ENCODE data around the gene KRT79. TPM values are rescaled to one million over a fixed set of nuclear protein-coding genes. Genes with fewer than 3 reads are reported as not detected.

Gene KRT79
- total and polyA plus RNA-seq, 9 of the 15 experiments (the other 6 are each of a cell fraction or from before 2014, with no cell fraction given): 0.03 to 2.3 (median 0.23) TPM; not detected in 2

DNA sequence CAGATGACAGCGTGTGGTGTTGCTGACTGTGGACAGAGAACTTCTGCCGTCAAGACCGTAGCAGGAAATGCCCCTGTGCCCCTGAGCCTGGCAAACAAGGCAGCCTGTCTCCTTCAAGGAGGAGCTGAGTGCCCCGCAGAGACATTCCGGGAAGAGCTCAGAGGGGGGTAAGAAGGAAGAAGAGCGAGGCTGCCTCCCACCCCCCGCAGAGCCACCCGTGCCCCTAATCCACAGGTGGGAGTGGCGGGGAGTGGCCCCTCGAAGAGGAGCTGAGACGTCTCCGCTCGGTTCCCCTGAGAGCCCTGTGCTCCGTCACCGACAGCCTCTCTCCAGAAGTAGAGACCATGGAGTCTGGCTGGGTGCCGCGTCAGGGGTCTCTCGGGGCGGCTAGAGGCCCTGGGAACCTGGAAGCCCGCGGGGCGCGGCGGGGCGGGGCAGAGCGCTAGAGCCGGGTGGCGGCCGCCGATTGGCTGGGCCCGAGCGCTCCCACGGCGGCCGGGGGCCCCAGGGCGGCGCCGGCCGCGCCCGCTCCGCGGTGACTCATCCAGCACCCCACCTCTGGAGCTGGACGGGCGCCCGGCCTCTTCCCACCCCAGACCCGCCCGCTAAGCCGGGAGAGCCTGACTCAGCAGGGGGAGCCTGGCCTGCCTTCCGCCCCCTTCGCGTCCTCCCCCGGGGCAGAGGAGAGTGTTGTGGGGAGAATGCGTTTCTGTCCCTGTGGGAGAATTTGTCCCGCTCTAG lies 39.9 kb upstream of the KRT79 start (continued):
- TF ChIP-seq, protein P1, sequence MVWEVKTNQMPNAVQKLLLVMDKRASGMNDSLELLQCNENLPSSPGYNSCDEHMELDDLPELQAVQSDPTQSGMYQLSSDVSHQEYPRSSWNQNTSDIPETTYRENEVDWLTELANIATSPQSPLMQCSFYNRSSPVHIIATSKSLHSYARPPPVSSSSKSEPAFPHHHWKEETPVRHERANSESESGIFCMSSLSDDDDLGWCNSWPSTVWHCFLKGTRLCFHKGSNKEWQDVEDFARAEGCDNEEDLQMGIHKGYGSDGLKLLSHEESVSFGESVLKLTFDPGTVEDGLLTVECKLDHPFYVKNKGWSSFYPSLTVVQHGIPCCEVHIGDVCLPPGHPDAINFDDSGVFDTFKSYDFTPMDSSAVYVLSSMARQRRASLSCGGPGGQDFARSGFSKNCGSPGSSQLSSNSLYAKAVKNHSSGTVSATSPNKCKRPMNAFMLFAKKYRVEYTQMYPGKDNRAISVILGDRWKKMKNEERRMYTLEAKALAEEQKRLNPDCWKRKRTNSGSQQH (CRISPR knock-in tag; IDR thresholded peaks at IDR 0.05): no peak
- TF ChIP-seq NR3C1 (CRISPR knock-in tag; IDR thresholded peaks at IDR 0.05) (no peak), CTBP1 (IDR thresholded peaks at IDR 0.05; ENCODE audit: borderline replicate concordance) (peak; percentile 85), NUFIP1 (IDR thresholded peaks at IDR 0.05; ENCODE audit: partially characterized antibody) (no peak), ZFX (CRISPR knock-in tag; IDR thresholded peaks at IDR 0.05) (peak; percentile 32; the same call in 1 of the 2 replicates), ARID1B (IDR thresholded peaks at IDR 0.05) (peak; percentile 86), CCAR2 (IDR thresholded peaks at IDR 0.05; ENCODE audit: low read depth, low read length) (no peak), ADNP (tag; IDR thresholded peaks at IDR 0.05) (no peak), GTF2F1 (IDR thresholded peaks at IDR 0.05; ENCODE audit: low read depth, low read length) (no peak), RB1 (IDR thresholded peaks at IDR 0.05; ENCODE audit: low read depth) (peak; percentile 73; the same call in 1 of the 2 replicates), SMARCA4 (IDR thresholded peaks at IDR 0.05) (peak; percentile 90), ZBTB1 (CRISPR knock-in tag; IDR thresholded peaks at IDR 0.05; ENCODE audit: borderline replicate concordance, low read depth) (no peak; the same call in 1 of the 2 replicates)
- TF ChIP-seq, protein P2, sequence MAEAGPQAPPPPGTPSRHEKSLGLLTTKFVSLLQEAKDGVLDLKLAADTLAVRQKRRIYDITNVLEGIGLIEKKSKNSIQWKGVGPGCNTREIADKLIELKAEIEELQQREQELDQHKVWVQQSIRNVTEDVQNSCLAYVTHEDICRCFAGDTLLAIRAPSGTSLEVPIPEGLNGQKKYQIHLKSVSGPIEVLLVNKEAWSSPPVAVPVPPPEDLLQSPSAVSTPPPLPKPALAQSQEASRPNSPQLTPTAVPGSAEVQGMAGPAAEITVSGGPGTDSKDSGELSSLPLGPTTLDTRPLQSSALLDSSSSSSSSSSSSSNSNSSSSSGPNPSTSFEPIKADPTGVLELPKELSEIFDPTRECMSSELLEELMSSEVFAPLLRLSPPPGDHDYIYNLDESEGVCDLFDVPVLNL (CRISPR knock-in tag; IDR thresholded peaks at IDR 0.05; ENCODE audit: low read depth): no peak
- TF ChIP-seq, protein P3, sequence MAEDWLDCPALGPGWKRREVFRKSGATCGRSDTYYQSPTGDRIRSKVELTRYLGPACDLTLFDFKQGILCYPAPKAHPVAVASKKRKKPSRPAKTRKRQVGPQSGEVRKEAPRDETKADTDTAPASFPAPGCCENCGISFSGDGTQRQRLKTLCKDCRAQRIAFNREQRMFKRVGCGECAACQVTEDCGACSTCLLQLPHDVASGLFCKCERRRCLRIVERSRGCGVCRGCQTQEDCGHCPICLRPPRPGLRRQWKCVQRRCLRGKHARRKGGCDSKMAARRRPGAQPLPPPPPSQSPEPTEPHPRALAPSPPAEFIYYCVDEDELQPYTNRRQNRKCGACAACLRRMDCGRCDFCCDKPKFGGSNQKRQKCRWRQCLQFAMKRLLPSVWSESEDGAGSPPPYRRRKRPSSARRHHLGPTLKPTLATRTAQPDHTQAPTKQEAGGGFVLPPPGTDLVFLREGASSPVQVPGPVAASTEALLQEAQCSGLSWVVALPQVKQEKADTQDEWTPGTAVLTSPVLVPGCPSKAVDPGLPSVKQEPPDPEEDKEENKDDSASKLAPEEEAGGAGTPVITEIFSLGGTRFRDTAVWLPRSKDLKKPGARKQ (CRISPR knock-in tag; IDR thresholded peaks at IDR 0.05): no peak
- TF ChIP-seq, protein P4, sequence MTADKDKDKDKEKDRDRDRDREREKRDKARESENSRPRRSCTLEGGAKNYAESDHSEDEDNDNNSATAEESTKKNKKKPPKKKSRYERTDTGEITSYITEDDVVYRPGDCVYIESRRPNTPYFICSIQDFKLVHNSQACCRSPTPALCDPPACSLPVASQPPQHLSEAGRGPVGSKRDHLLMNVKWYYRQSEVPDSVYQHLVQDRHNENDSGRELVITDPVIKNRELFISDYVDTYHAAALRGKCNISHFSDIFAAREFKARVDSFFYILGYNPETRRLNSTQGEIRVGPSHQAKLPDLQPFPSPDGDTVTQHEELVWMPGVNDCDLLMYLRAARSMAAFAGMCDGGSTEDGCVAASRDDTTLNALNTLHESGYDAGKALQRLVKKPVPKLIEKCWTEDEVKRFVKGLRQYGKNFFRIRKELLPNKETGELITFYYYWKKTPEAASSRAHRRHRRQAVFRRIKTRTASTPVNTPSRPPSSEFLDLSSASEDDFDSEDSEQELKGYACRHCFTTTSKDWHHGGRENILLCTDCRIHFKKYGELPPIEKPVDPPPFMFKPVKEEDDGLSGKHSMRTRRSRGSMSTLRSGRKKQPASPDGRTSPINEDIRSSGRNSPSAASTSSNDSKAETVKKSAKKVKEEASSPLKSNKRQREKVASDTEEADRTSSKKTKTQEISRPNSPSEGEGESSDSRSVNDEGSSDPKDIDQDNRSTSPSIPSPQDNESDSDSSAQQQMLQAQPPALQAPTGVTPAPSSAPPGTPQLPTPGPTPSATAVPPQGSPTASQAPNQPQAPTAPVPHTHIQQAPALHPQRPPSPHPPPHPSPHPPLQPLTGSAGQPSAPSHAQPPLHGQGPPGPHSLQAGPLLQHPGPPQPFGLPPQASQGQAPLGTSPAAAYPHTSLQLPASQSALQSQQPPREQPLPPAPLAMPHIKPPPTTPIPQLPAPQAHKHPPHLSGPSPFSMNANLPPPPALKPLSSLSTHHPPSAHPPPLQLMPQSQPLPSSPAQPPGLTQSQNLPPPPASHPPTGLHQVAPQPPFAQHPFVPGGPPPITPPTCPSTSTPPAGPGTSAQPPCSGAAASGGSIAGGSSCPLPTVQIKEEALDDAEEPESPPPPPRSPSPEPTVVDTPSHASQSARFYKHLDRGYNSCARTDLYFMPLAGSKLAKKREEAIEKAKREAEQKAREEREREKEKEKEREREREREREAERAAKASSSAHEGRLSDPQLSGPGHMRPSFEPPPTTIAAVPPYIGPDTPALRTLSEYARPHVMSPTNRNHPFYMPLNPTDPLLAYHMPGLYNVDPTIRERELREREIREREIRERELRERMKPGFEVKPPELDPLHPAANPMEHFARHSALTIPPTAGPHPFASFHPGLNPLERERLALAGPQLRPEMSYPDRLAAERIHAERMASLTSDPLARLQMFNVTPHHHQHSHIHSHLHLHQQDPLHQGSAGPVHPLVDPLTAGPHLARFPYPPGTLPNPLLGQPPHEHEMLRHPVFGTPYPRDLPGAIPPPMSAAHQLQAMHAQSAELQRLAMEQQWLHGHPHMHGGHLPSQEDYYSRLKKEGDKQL (CRISPR knock-in tag; IDR thresholded peaks at IDR 0.05; ENCODE audit: borderline replicate concordance): no peak
- TF ChIP-seq, protein P5, sequence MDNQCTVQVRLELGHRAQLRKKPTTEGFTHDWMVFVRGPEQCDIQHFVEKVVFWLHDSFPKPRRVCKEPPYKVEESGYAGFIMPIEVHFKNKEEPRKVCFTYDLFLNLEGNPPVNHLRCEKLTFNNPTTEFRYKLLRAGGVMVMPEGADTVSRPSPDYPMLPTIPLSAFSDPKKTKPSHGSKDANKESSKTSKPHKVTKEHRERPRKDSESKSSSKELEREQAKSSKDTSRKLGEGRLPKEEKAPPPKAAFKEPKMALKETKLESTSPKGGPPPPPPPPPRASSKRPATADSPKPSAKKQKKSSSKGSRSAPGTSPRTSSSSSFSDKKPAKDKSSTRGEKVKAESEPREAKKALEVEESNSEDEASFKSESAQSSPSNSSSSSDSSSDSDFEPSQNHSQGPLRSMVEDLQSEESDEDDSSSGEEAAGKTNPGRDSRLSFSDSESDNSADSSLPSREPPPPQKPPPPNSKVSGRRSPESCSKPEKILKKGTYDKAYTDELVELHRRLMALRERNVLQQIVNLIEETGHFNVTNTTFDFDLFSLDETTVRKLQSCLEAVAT (IDR thresholded peaks at IDR 0.05): peak in 1 of 2 experiments; percentile 67; a peak in 2 of 4 replicates

Data from K562 (cell line).